ENCODE data around the gene NMNAT2. TPM values are rescaled to one million over a fixed set of nuclear protein-coding genes. Genes with fewer than 3 reads are reported as not detected.

Gene NMNAT2
- total and polyA plus RNA-seq, 2 of the 8 experiments (the other 6 are each of a cell fraction or from before 2014, with no cell fraction given), result 6.5 to 20.9 TPM

DNA sequence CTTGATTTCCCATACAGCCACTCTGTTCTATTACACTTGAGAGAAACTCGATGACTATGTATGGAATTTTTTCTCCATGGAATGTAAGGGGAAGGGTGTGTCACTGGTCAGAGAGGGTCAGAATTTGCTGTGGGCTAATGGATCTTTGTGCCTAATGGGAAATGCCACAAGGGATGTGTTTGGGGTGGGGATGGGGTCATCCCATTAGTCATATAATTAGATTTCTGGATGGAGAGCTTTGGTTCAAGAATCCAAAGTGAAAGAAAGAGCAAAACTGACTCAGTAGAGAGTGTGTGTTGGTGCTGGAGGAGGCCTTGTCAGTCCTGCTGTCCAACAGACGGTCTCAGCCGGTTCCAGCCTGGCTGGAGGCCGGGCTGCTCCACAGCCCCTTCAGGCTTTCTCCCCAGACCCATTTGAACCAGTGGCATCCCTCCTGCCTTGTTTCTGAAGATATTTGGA lies 145.8 kb downstream of the NMNAT2 start:
- H3K18ac ChIP-seq (ENCODE audit: extremely low read depth, low read length), result no peak overlapping the region
- no peaks in the 10 kb centered on the region for H3K9me3 ChIP-seq (ENCODE audit: insufficient read depth in 2 of 2, low read depth in 1 of 2, low read length in 1 of 2)
- no peak overlapping the region for H4K8ac ChIP-seq (ENCODE audit: extremely low read depth, insufficient read depth, low read length)
- CTCF ChIA-PET (ENCODE audit: partially characterized antibody), result interaction anchor here (0.9 to 2.0 kb wide), 8 partner anchors 10 to 311 kb away, joined by 3 to 5 read pairs (median 3); no protein-coding TSS in a partner anchor
- no peaks in the 10 kb centered on the region for H4K20me1 ChIP-seq (replicated peaks in 1 of 2; ENCODE audit: control insufficient read depth in 1 of 2, insufficient read depth in 2 of 2, low read length in 2 of 2)
- no peak overlapping the region for H4K5ac ChIP-seq (ENCODE audit: insufficient read length, low read depth, low read length)
- no peak overlapping the region for H2BK5ac ChIP-seq (ENCODE audit: low read depth, low read length)
- H3K23me2 ChIP-seq (ENCODE audit: low read depth, low read length), result no peaks in the 10 kb centered on the region
- H3K79me2 ChIP-seq (ENCODE audit: control insufficient read depth in 1 of 2, insufficient read depth in 2 of 2, low read length in 2 of 2), result no peaks in the 10 kb centered on the region
- POLR2A ChIA-PET (ENCODE audit: partially characterized antibody), result interaction anchor here (1.0 kb wide), 1 partner anchor 49 kb away, joined by 3 read pairs; no protein-coding TSS in a partner anchor
- no peak overlapping the region for H2AFZ ChIP-seq (ENCODE audit: low read length)
- no peak overlapping the region for H3K4me3 ChIP-seq (ENCODE audit: extremely low read depth in 1 of 4, insufficient read depth in 2 of 4, low read depth in 3 of 4, low read length in 4 of 4)
- H2BK20ac ChIP-seq (ENCODE audit: low read length), result no peak overlapping the region
- no peak overlapping the region for H3K56ac ChIP-seq (replicated peaks; ENCODE audit: insufficient read length, low read depth, low read length)
- H3K14ac ChIP-seq (ENCODE audit: insufficient read length), result no peak overlapping the region
- no peak for FAIRE-seq
- DNase-seq (ENCODE audit: low read depth in 1 of 2, low spot score in 2 of 2), result no peak
- no peak overlapping the region for H2BK120ac ChIP-seq (replicated peaks; ENCODE audit: low read depth, low read length)
- no peaks in the 10 kb centered on the region for H3K27me3 ChIP-seq (replicated peaks in 1 of 4; ENCODE audit: control insufficient read depth in 3 of 4, extremely low read depth in 1 of 4, insufficient read depth in 3 of 4, low read length in 3 of 4)
- H4K91ac ChIP-seq (replicated peaks; ENCODE audit: insufficient read length, low read length), result no peak overlapping the region
- H3K23ac ChIP-seq (ENCODE audit: insufficient read length), result no peak overlapping the region
- H3K4me2 ChIP-seq (ENCODE audit: insufficient read depth in 1 of 2, low read depth in 2 of 2, low read length in 2 of 2), result no peak overlapping the region
- H3K36me3 ChIP-seq (ENCODE audit: control insufficient read depth in 2 of 4, insufficient read depth in 4 of 4, low read length in 3 of 4), result no peaks in the 10 kb centered on the region
- H3K79me1 ChIP-seq (ENCODE audit: low read depth, low read length), result no peaks in the 10 kb centered on the region
- no peak overlapping the region for H2BK12ac ChIP-seq (ENCODE audit: low read depth, low read length)
- no peak overlapping the region for H3K27ac ChIP-seq (ENCODE audit: low read depth, low read length)
- no peak overlapping the region for H2AK5ac ChIP-seq (ENCODE audit: low read depth, low read length)
- WGBS, 2 experiments (ENCODE audit: extremely low coverage in 1 of 2, insufficient coverage in 1 of 2, insufficient read length in 1 of 2, insufficient replicate concordance in 2 of 2, low coverage in 1 of 2, low lambda C conversion rate in 2 of 2, missing lambda C conversion rate in 1 of 2), result 95% methylated on average over 4 of the region's 4 CpGs; no CpG with 5 or more reads in 1 of the 2 experiments
- H3K9ac ChIP-seq (replicated peaks in 1 of 4; ENCODE audit: extremely low read depth in 1 of 4, low read depth in 3 of 4, low read length in 3 of 4), result no peak overlapping the region
- H3K4me1 ChIP-seq (replicated peaks in 1 of 4; ENCODE audit: control insufficient read depth in 3 of 4, insufficient read depth in 4 of 4, low read length in 3 of 4), result no peaks in the 10 kb centered on the region; a peak in 1 of 7 replicates
- no peak overlapping the region for H2BK15ac ChIP-seq (ENCODE audit: low read length)
- H3K4ac ChIP-seq (replicated peaks; ENCODE audit: insufficient read length, low read depth, low read length), result no peak overlapping the region
- TF ChIP-seq FOSL1 (IDR thresholded peaks at IDR 0.05; ENCODE audit: insufficient read depth, low read depth, low read length) (no peak), TAF1 (IDR thresholded peaks at IDR 0.05; ENCODE audit: low read depth, low read length) (no peak), PHF8 (conservative IDR thresholded peaks at IDR 0.05; ENCODE audit: low read depth, low read length) (no peak), TBP (IDR thresholded peaks at IDR 0.05; ENCODE audit: low read depth, low read length) (no peak), ASH2L (IDR thresholded peaks at IDR 0.05; ENCODE audit: low read length) (no peak), SP4 (IDR thresholded peaks at IDR 0.05; ENCODE audit: low read length) (no peak), TCF12 (IDR thresholded peaks at IDR 0.05; ENCODE audit: low read depth, low read length) (no peak)
- TF ChIP-seq, protein P1, sequence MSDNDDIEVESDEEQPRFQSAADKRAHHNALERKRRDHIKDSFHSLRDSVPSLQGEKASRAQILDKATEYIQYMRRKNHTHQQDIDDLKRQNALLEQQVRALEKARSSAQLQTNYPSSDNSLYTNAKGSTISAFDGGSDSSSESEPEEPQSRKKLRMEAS (IDR thresholded peaks at IDR 0.05), result no peak
